ENCODE data around the gene KCTD17.

The KCTD17 gene

GRCh38 chr22:37024339-37025157 lies 27.0 kb upstream of the KCTD17 start:
- TF ChIP-seq CTCF (IDR thresholded peaks at IDR 0.05; ENCODE audit: low read depth, low read length, missing control alignments) = no peak
- no peak overlapping the region for H3K4me3 ChIP-seq (ENCODE audit: low read depth, low read length)
- no peak for DNase-seq (ENCODE audit: low read depth)

GRCh38 chr22:37025500-37026070 lies 26.0 kb upstream of the KCTD17 start:
- no peak for DNase-seq (ENCODE audit: low read depth)
- no peak for TF ChIP-seq CTCF (IDR thresholded peaks at IDR 0.05; ENCODE audit: low read depth, low read length, missing control alignments)
- H3K4me3 ChIP-seq (ENCODE audit: low read depth, low read length) = no peak overlapping the region

GRCh38 chr22:37026325-37026724 lies 25.2 kb upstream of the KCTD17 start:
- no peak overlapping the region for H3K4me3 ChIP-seq (ENCODE audit: low read depth, low read length)
- TF ChIP-seq CTCF (IDR thresholded peaks at IDR 0.05; ENCODE audit: low read depth, low read length, missing control alignments) = no peak
- no peak for DNase-seq (ENCODE audit: low read depth)

DNA sequence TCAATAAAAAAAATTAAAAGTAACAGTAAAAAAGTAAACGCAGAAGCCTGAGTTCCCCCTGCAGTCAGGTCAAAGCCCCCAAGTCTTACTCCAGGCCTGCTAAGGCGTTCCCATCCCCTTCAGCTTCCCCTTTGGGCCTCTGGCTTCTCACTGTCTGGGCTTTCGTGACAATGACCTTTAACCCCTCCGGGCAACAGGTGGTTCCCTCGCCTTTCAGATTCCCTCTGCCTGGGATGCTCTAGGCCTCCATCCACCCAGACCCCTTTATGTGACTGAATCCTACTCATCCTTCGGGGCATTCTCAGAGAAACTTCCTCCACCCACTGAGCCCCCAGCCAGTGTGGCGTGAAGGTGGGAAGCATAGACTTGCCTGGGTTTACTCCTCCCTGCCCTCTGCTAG lies 24.0 kb upstream of the KCTD17 start:
- TF ChIP-seq CTCF (IDR thresholded peaks at IDR 0.05; ENCODE audit: low read depth, low read length, missing control alignments) = no peak
- no peak for DNase-seq (ENCODE audit: low read depth)
- H3K4me3 ChIP-seq (ENCODE audit: low read depth, low read length) = no peak overlapping the region

DNA sequence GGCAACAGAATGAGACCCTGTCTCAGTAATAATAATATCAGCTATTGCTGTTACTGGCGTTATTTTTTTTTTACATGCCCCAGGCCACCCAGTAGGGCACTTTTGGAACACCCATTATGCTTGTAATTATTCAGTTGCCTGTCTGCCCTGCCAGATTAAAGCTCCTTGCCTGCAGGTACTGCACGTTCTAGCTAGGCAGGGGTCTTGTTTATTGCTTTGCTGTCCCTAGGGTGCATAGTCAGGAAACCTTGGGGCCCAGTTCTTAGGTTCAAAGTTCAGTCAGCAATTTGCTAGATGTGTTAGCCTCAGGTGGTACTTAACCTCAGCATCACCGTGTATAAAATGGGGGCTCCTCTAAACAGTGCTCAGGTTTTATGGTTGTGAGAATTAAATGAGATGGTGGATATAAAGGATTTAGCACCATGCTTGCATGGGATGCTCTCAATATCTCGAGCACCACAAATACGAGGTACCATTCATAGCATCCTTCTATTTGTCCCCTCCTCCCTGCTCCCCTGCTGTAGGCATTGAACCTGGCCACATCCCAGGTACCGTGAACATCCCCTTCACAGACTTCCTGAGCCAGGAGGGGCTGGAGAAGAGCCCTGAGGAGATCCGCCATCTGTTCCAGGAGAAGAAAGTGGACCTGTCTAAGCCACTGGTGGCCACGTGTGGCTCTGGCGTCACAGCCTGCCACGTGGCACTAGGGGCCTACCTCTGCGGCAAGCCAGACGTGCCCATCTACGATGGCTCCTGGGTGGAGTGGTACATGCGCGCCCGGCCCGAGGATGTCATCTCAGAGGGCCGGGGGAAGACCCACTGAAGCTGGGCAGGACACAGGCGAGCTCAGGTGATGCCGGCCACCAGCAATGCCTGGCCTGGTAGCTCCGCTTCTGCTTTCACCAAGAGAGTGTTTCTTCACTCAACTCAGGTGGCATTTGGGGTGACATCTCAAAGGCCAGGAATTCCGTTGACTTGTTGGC lies 22.6 kb upstream of the KCTD17 start:
- TF ChIP-seq CTCF (IDR thresholded peaks at IDR 0.05; ENCODE audit: low read depth, low read length, missing control alignments) = no peak
- DNase-seq (ENCODE audit: low read depth) = no peak
- H3K4me3 ChIP-seq (ENCODE audit: low read depth, low read length) = no peak overlapping the region

- no peak overlapping the region for H3K4me3 ChIP-seq (ENCODE audit: low read depth, low read length)
- DNase-seq (ENCODE audit: low read depth) = no peak
- no peak for TF ChIP-seq CTCF (IDR thresholded peaks at IDR 0.05; ENCODE audit: low read depth, low read length, missing control alignments)
Observed at GRCh38 chr22:37030560-37031281, 20.8 kb upstream of the KCTD17 start.
